HepG2 (cell line): ENCODE results near the gene TPRN. TPM values are rescaled to one million over a fixed set of nuclear protein-coding genes. Genes with fewer than 3 reads are reported as not detected.

ENCODE experiments used
- ETV6 ChIP-seq: sonication (generic); formaldehyde crosslinking; conservative IDR thresholded peaks from 2 replicates; pipeline ENCODE4 v1.4.0; 2020; ENCODE audit warnings: missing genetic modification reagents
- GABPA ChIP-seq, 2 experiments: IDR thresholded peaks; 2 replicates each; pipeline ENCODE4 v1.6.1; 2011 to 2016; ENCODE audit warnings: low read depth in 2 of 2, low read length in 1 of 2, missing biosample characterization in 1 of 2, missing genetic modification characterization in 1 of 2
- GPN1 ChIP-seq: sonication (generic); formaldehyde crosslinking; IDR thresholded peaks from 2 replicates; pipeline ENCODE4 v1.5.1; 2020; ENCODE audit warnings: missing genetic modification reagents, borderline replicate concordance
- HCFC1 ChIP-seq: fragments of 150-350 bp; IDR thresholded peaks from 2 replicates; pipeline ENCODE4 v1.6.1; 2014; ENCODE audit warnings: low read depth, low read length
- HMG20A ChIP-seq: IDR thresholded peaks from 2 replicates; pipeline ENCODE4 v1.6.1; 2016; ENCODE audit warnings: borderline replicate concordance
- MYNN ChIP-seq: sonication (generic); formaldehyde crosslinking; IDR thresholded peaks from 2 replicates; pipeline ENCODE4 v1.4.0; 2020; ENCODE audit warnings: mild to moderate bottlenecking, low read depth, missing genetic modification reagents
- NFATC3 ChIP-seq: sonication (generic); formaldehyde crosslinking; IDR thresholded peaks from 2 replicates; pipeline ENCODE4 v1.5.1; 2020; ENCODE audit warnings: mild to moderate bottlenecking, missing genetic modification reagents
- NR2F1 ChIP-seq, 2 experiments: fragments of 450-650 bp in 1 of 2; formaldehyde crosslinking in 1 of 2; IDR thresholded peaks; 2 replicates each; pipeline versions ENCODE4 v1.5.0 to v1.6.1; 2016 to 2020; ENCODE audit warnings: mild to moderate bottlenecking in 1 of 2, missing compliant biosample characterization in 1 of 2, missing genetic modification reagents in 1 of 2, moderate library complexity in 1 of 2
- SAFB2 ChIP-seq: sonication (generic); formaldehyde crosslinking; IDR thresholded peaks from 2 replicates; pipeline ENCODE4 v1.5.1; 2020; ENCODE audit warnings: missing genetic modification reagents, low read depth, mild to moderate bottlenecking, borderline replicate concordance
- TSC22D2 ChIP-seq: sonication (generic); formaldehyde crosslinking; IDR thresholded peaks from 2 replicates; pipeline ENCODE4 v1.5.1; 2020; ENCODE audit warnings: missing genetic modification reagents, mild to moderate bottlenecking, borderline replicate concordance
- YEATS4 ChIP-seq: sonication (generic); formaldehyde crosslinking; IDR thresholded peaks from 2 replicates; pipeline ENCODE4 v1.4.0; 2020; ENCODE audit warnings: missing genetic modification reagents, borderline replicate concordance
- ZBTB21 ChIP-seq: sonication (generic); formaldehyde crosslinking; IDR thresholded peaks from 2 replicates; pipeline ENCODE4 v1.4.0; 2020; ENCODE audit warnings: missing genetic modification reagents
- ZC3H13 ChIP-seq: sonication (generic); formaldehyde crosslinking; IDR thresholded peaks from 2 replicates; pipeline ENCODE4 v1.8.1; 2023; ENCODE audit warnings: mild to moderate bottlenecking, missing genetic modification reagents, moderate library complexity
- ZFY ChIP-seq: sonication (generic); formaldehyde crosslinking; IDR thresholded peaks from 2 replicates; pipeline ENCODE4 v1.4.0; 2020; ENCODE audit warnings: missing genetic modification reagents
- ZNF7 ChIP-seq: IDR thresholded peaks from 2 replicates; pipeline ENCODE4 v1.6.1; 2016; ENCODE audit warnings: missing biosample characterization, missing genetic modification reagents
- ZNF790 ChIP-seq: sonication (generic); formaldehyde crosslinking; IDR thresholded peaks from 2 replicates; pipeline ENCODE4 v1.8.0; 2022; ENCODE audit warnings: missing genetic modification reagents, mild to moderate bottlenecking, borderline replicate concordance
- polyA plus RNA-seq, 8 experiments: library from polyadenylated mRNA; depleted of rRNA in 3 of 8; stranded (reverse) in 7 of 8; unstranded in 1 of 8; fragments of >200 nt; fragmentation: Illumina TruSeq in 4 of 8; extraction: Trizol in 4 of 8; gene quantifications; 2 replicates each; pipeline versions ENCODE4 v1.2.1 to v1.2.3, GENCODE V29; 2011 to 2016; ENCODE audit warnings: low read depth in 4 of 8, missing spikeins in 1 of 8, mixed read lengths in 1 of 8; ENCODE audit not compliant: insufficient read depth in 1 of 8
- total RNA-seq, 5 experiments: library from RNA; depleted of rRNA; stranded (reverse); fragments of >200 nt; fragmentation: Illumina TruSeq; extraction: Trizol; gene quantifications; 2 replicates each; pipeline ENCODE4 v1.2.3, GENCODE V29; 2016; ENCODE audit warnings: low read depth in 1 of 5
- TF ChIP-seq, protein P1 (sequence below): sonication (generic); formaldehyde crosslinking; IDR thresholded peaks from 2 replicates; pipeline ENCODE4 v1.8.0; 2022; ENCODE audit warnings: mild to moderate bottlenecking, missing genetic modification reagents, borderline replicate concordance
- TF ChIP-seq, protein P2 (sequence below): sonication (generic); formaldehyde crosslinking; IDR thresholded peaks from 2 replicates; pipeline ENCODE4 v1.4.0; 2020; ENCODE audit warnings: missing genetic modification reagents
- TF ChIP-seq, protein P3 (sequence below): sonication (generic); formaldehyde crosslinking; IDR thresholded peaks from 2 replicates; pipeline ENCODE4 v1.4.0; 2020; ENCODE audit warnings: missing genetic modification reagents
- TF ChIP-seq, protein P4 (sequence below): sonication (generic); formaldehyde crosslinking; IDR thresholded peaks from 2 replicates; pipeline ENCODE4 v1.4.0; 2020; ENCODE audit warnings: missing genetic modification reagents

The TPRN gene
- total and polyA plus RNA-seq, 2 of the 13 experiments (the other 11 are each of a cell fraction or from before 2014, with no cell fraction given) = 10.1 to 19.2 TPM

DNA sequence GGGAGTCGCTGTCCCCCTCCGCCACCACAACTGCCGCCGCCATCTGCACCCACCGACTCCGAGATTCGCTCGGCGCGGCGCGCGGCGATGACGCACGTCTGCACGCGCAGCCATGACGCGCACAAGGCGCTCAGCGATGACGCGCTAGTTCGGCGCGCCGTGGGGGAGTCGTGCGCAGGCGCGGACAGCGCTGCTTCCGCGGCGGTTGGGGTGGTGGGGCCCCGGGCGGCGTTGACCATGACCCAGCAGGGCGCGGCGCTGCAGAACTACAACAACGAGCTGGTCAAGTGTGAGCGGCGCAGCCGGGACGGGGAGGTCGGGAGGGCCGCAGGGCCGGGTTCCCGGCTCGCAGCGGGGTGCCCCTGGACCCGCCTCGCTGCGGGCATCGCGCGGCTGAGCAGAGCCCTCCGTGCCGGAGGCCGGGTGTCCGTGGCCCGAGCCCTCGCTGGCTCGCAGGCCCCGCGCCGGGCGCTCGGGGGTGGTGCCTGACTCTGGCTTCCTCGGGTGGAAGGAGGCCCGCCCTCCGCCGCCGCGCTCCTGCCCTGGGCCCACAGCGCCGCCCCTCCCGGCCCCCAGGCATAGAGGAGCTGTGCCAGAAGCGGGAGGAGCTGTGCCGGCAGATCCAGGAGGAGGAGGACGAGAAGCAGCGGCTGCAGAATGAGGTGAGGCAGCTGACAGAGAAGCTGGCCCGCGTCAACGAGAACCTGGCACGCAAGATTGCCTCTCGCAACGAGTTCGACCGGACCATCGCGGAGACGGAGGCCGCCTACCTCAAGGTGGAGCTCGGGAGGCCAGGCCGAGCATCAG lies 11.8 kb downstream of the TPRN start, which contains the start of the genes ANAPC2 and SSNA1 (continued):
- 0 out of 2 replicates have a peak, but pooled peaks have one; percentile 57 for TF ChIP-seq ETV6
- TF ChIP-seq SAFB2 (CRISPR knock-in tag) = no peak; the same call in 1 of the 2 replicates
- TF ChIP-seq ZC3H13 (CRISPR knock-in tag) = peak; percentile 90
- peak; percentile 91 for TF ChIP-seq HCFC1
- TF ChIP-seq, protein P1, sequence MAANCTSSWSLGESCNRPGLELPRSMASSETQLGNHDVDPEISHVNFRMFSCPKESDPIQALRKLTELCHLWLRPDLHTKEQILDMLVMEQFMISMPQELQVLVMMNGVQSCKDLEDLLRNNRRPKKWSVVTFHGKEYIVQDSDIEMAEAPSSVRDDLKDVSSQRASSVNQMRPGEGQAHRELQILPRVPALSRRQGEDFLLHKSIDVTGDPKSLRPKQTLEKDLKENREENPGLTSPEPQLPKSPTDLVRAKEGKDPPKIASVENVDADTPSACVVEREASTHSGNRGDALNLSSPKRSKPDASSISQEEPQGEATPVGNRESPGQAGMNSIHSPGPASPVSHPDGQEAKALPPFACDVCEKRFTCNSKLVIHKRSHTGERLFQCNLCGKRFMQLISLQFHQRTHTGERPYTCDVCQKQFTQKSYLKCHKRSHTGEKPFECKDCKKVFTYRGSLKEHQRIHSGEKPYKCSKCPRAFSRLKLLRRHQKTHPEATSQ = no peak
- no peak for TF ChIP-seq GABPA (IDR thresholded peaks at IDR 0.05; ENCODE audit: low read depth, low read length)
- TF ChIP-seq GABPA (CRISPR knock-in tag; IDR thresholded peaks at IDR 0.05; ENCODE audit: low read depth) = no peak; the same call in 1 of the 2 replicates
- TF ChIP-seq, protein P2, sequence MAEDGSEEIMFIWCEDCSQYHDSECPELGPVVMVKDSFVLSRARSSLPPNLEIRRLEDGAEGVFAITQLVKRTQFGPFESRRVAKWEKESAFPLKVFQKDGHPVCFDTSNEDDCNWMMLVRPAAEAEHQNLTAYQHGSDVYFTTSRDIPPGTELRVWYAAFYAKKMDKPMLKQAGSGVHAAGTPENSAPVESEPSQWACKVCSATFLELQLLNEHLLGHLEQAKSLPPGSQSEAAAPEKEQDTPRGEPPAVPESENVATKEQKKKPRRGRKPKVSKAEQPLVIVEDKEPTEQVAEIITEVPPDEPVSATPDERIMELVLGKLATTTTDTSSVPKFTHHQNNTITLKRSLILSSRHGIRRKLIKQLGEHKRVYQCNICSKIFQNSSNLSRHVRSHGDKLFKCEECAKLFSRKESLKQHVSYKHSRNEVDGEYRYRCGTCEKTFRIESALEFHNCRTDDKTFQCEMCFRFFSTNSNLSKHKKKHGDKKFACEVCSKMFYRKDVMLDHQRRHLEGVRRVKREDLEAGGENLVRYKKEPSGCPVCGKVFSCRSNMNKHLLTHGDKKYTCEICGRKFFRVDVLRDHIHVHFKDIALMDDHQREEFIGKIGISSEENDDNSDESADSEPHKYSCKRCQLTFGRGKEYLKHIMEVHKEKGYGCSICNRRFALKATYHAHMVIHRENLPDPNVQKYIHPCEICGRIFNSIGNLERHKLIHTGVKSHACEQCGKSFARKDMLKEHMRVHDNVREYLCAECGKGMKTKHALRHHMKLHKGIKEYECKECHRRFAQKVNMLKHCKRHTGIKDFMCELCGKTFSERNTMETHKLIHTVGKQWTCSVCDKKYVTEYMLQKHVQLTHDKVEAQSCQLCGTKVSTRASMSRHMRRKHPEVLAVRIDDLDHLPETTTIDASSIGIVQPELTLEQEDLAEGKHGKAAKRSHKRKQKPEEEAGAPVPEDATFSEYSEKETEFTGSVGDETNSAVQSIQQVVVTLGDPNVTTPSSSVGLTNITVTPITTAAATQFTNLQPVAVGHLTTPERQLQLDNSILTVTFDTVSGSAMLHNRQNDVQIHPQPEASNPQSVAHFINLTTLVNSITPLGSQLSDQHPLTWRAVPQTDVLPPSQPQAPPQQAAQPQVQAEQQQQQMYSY (CRISPR knock-in tag) = peak; percentile 71
- no peak for TF ChIP-seq ZNF7 (CRISPR knock-in tag)
- no peak; the same call in 1 of the 2 replicates for TF ChIP-seq HMG20A (CRISPR knock-in tag)
- peak; percentile 95 for TF ChIP-seq ZFY (CRISPR knock-in tag)
- no peak for TF ChIP-seq MYNN (CRISPR knock-in tag)
- TF ChIP-seq YEATS4 = peak; percentile 94
- TF ChIP-seq TSC22D2 (CRISPR knock-in tag) = no peak
- peak; percentile 73 for TF ChIP-seq ZBTB21 (CRISPR knock-in tag)
- TF ChIP-seq, protein P3, sequence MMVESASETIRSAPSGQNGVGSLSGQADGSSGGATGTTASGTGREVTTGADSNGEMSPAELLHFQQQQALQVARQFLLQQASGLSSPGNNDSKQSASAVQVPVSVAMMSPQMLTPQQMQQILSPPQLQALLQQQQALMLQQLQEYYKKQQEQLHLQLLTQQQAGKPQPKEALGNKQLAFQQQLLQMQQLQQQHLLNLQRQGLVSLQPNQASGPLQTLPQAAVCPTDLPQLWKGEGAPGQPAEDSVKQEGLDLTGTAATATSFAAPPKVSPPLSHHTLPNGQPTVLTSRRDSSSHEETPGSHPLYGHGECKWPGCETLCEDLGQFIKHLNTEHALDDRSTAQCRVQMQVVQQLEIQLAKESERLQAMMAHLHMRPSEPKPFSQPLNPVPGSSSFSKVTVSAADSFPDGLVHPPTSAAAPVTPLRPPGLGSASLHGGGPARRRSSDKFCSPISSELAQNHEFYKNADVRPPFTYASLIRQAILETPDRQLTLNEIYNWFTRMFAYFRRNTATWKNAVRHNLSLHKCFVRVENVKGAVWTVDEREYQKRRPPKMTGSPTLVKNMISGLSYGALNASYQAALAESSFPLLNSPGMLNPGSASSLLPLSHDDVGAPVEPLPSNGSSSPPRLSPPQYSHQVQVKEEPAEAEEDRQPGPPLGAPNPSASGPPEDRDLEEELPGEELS = peak; percentile 53; the same call in 1 of the 2 replicates
- no peak for TF ChIP-seq GPN1 (CRISPR knock-in tag)
- TF ChIP-seq NFATC3 (CRISPR knock-in tag) = 0 out of 2 replicates have a peak, but pooled peaks have one; percentile 7
- TF ChIP-seq NR2F1 (CRISPR knock-in tag; IDR thresholded peaks at IDR 0.05) = peak in 1 of 2 experiments; percentile 44; a peak in 1 of 4 replicates
- TF ChIP-seq, protein P4, sequence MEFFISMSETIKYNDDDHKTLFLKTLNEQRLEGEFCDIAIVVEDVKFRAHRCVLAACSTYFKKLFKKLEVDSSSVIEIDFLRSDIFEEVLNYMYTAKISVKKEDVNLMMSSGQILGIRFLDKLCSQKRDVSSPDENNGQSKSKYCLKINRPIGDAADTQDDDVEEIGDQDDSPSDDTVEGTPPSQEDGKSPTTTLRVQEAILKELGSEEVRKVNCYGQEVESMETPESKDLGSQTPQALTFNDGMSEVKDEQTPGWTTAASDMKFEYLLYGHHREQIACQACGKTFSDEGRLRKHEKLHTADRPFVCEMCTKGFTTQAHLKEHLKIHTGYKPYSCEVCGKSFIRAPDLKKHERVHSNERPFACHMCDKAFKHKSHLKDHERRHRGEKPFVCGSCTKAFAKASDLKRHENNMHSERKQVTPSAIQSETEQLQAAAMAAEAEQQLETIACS (CRISPR knock-in tag) = peak; percentile 59; the same call in 1 of the 2 replicates
- TF ChIP-seq ZNF790 = 0 out of 2 replicates have a peak, but pooled peaks have one; percentile 32
